H1 (cell line): ENCODE results near the gene CREB3L1. TPM values are rescaled to one million over a fixed set of nuclear protein-coding genes. Genes with fewer than 3 reads are reported as not detected.

ENCODE experiments used
- CTCF ChIA-PET: fragments of 300-600 bp; sonication (Branson Sonifier 250); formaldehyde crosslinking; loops from one replicate; lab custom pipeline; 2021; ENCODE audit not compliant: partially characterized antibody; lab: Charles Lee
- POLR2A ChIA-PET: fragments of 300-600 bp; sonication (Branson Sonifier 250); formaldehyde crosslinking; loops from one replicate; lab custom pipeline; 2021; ENCODE audit warnings: inconsistent platforms; ENCODE audit not compliant: partially characterized antibody; lab: Charles Lee
- DNase-seq, 2 experiments: peaks; one replicate each; pipeline versions ENCODE4 v3.0.0 to v3.0.0-alpha.2; 2010 to 2022; ENCODE audit warnings: low spot score in 2 of 2, low read depth in 1 of 2, mixed read lengths in 1 of 2
- FAIRE-seq: peaks from 2 replicates; lab custom pipeline; 2011; peaks lifted over from hg19 to GRCh38; lab: Jason Lieb, UNC
- H2AFZ ChIP-seq: 2 replicates; pipeline ENCODE4 v1.8.1; 2012; ENCODE audit warnings: low read length, inconsistent platforms
- H2AK5ac ChIP-seq: 2 replicates; pipeline ENCODE4 v1.6.1; 2013; ENCODE audit warnings: low read depth, low read length
- H2BK120ac ChIP-seq: replicated peaks from 2 replicates; pipeline ENCODE3; 2013; ENCODE audit warnings: low read depth, low read length, inconsistent platforms
- H2BK12ac ChIP-seq: 2 replicates; pipeline ENCODE4 v1.6.1; 2013; ENCODE audit warnings: low read depth, low read length
- H2BK15ac ChIP-seq: 2 replicates; pipeline ENCODE4 v1.6.1; 2013; ENCODE audit warnings: low read length
- H2BK20ac ChIP-seq: 2 replicates; pipeline ENCODE4 v1.6.1; 2013; ENCODE audit warnings: low read length
- H2BK5ac ChIP-seq: 2 replicates; pipeline ENCODE4 v1.6.1; 2013; ENCODE audit warnings: low read depth, low read length
- H3K14ac ChIP-seq: 2 replicates; pipeline ENCODE4 v1.6.1; 2013; ENCODE audit warnings: inconsistent platforms; ENCODE audit not compliant: insufficient read length
- H3K18ac ChIP-seq: 2 replicates; pipeline ENCODE4 v1.6.1; 2013; ENCODE audit warnings: low read length; ENCODE audit errors: extremely low read depth
- H3K23ac ChIP-seq: 2 replicates; pipeline ENCODE4 v1.6.1; 2013; ENCODE audit warnings: inconsistent platforms; ENCODE audit not compliant: insufficient read length
- H3K23me2 ChIP-seq: 2 replicates; pipeline ENCODE4 v1.6.1; 2013; ENCODE audit warnings: low read depth, low read length
- H3K27ac ChIP-seq: 2 replicates; pipeline ENCODE4 v1.6.1; 2011; ENCODE audit warnings: low read depth, low read length, inconsistent platforms
- H3K27me3 ChIP-seq, 4 experiments: replicated peaks in 1 of 4; 1 replicate in 1 of 4; 2 replicates in 3 of 4; pipeline versions ENCODE4 v1.6.1 to v1.8.1; 2011 to 2013; ENCODE audit warnings: low read length in 3 of 4, mild to moderate bottlenecking in 3 of 4, inconsistent platforms in 2 of 4, mixed read lengths in 2 of 4, moderate library complexity in 1 of 4; ENCODE audit not compliant: control insufficient read depth in 3 of 4, insufficient read depth in 3 of 4; ENCODE audit errors: extremely low read depth in 1 of 4
- H3K36me3 ChIP-seq, 4 experiments: 2 replicates each; pipeline versions ENCODE4 v1.6.1 to v1.8.1; 2011 to 2013; ENCODE audit warnings: mild to moderate bottlenecking in 4 of 4, low read length in 3 of 4, moderate library complexity in 2 of 4, control low read depth in 1 of 4, inconsistent platforms in 1 of 4; ENCODE audit not compliant: insufficient read depth in 4 of 4, control insufficient read depth in 2 of 4
- H3K4ac ChIP-seq: replicated peaks from 2 replicates; pipeline ENCODE3; 2013; ENCODE audit warnings: low read length, low read depth, mixed read lengths, inconsistent platforms; ENCODE audit not compliant: insufficient read length
- H3K4me1 ChIP-seq, 4 experiments: replicated peaks in 1 of 4; 1 replicate in 1 of 4; 2 replicates in 3 of 4; pipeline versions ENCODE4 v1.6.1 to v1.8.1; 2011 to 2013; ENCODE audit warnings: low read length in 3 of 4, inconsistent platforms in 2 of 4, mixed read lengths in 1 of 4; ENCODE audit not compliant: insufficient read depth in 4 of 4, control insufficient read depth in 3 of 4
- H3K4me2 ChIP-seq, 2 experiments: 2 replicates each; pipeline versions ENCODE4 v1.6.1 to v1.8.1; 2011 to 2013; ENCODE audit warnings: low read depth in 2 of 2, low read length in 2 of 2, control low read depth in 1 of 2, inconsistent platforms in 1 of 2, mild to moderate bottlenecking in 1 of 2; ENCODE audit not compliant: insufficient read depth in 1 of 2
- H3K4me3 ChIP-seq, 4 experiments: fragments of 200-600, 300-600 bp in 1 of 4; sonication (generic), shearing (Covaris generic), sonication (Bioruptor Twin) in 1 of 4; 2 replicates each; pipeline versions ENCODE4 v1.5.1 to v1.8.1; 2011 to 2016; ENCODE audit warnings: low read length in 4 of 4, low read depth in 3 of 4, control low read depth in 2 of 4, inconsistent platforms in 2 of 4, mild to moderate bottlenecking in 2 of 4, mixed read lengths in 1 of 4, moderate library complexity in 1 of 4; ENCODE audit not compliant: insufficient read depth in 2 of 4; ENCODE audit errors: extremely low read depth in 1 of 4
- H3K56ac ChIP-seq: replicated peaks from 2 replicates; pipeline ENCODE3; 2013; ENCODE audit warnings: low read depth, mild to moderate bottlenecking, mixed read lengths, low read length, inconsistent platforms; ENCODE audit not compliant: insufficient read length
- H3K79me1 ChIP-seq: 2 replicates; pipeline ENCODE4 v1.6.1; 2013; ENCODE audit warnings: low read depth, low read length, control low read depth
- H3K79me2 ChIP-seq, 2 experiments: 2 replicates each; pipeline versions ENCODE4 v1.6.1 to v1.8.1; 2012 to 2013; ENCODE audit warnings: low read length in 2 of 2, mild to moderate bottlenecking in 2 of 2, inconsistent platforms in 1 of 2; ENCODE audit not compliant: insufficient read depth in 2 of 2, control insufficient read depth in 1 of 2
- H3K9ac ChIP-seq, 4 experiments: replicated peaks in 1 of 4; 1 replicate in 1 of 4; 2 replicates in 3 of 4; pipeline versions ENCODE4 v1.6.1 to v1.8.1; 2011 to 2013; ENCODE audit warnings: low read depth in 3 of 4, low read length in 3 of 4, control low read depth in 2 of 4, mild to moderate bottlenecking in 2 of 4, moderate library complexity in 2 of 4, inconsistent platforms in 1 of 4; ENCODE audit errors: extremely low read depth in 1 of 4
- H3K9me3 ChIP-seq, 2 experiments: 2 replicates each; pipeline versions ENCODE4 v1.6.1 to v1.8.1; 2012 to 2013; ENCODE audit warnings: mild to moderate bottlenecking in 2 of 2, moderate library complexity in 2 of 2, control low read depth in 1 of 2, inconsistent platforms in 1 of 2, low read depth in 1 of 2, low read length in 1 of 2, mixed read lengths in 1 of 2; ENCODE audit not compliant: insufficient read depth in 2 of 2
- H4K20me1 ChIP-seq, 2 experiments: replicated peaks in 1 of 2; 2 replicates each; pipeline versions ENCODE3 to v1.8.1; 2011 to 2013; ENCODE audit warnings: inconsistent platforms in 2 of 2, low read length in 2 of 2, mild to moderate bottlenecking in 1 of 2; ENCODE audit not compliant: insufficient read depth in 2 of 2, control insufficient read depth in 1 of 2
- H4K5ac ChIP-seq: 2 replicates; pipeline ENCODE4 v1.6.1; 2013; ENCODE audit warnings: low read length, low read depth, mixed read lengths, inconsistent platforms; ENCODE audit not compliant: insufficient read length
- H4K8ac ChIP-seq: 2 replicates; pipeline ENCODE4 v1.8.0; 2013; ENCODE audit warnings: mild to moderate bottlenecking, moderate library complexity, low read length, inconsistent platforms; ENCODE audit not compliant: insufficient read depth; ENCODE audit errors: extremely low read depth
- H4K91ac ChIP-seq: replicated peaks from 2 replicates; pipeline ENCODE3; 2013; ENCODE audit warnings: low read length, mixed read lengths, inconsistent platforms; ENCODE audit not compliant: insufficient read length
- EP300 ChIP-seq, 2 experiments: IDR thresholded peaks; 1 replicate in 1 of 2; 2 replicates in 1 of 2; pipeline ENCODE4 v1.6.1; 2011 to 2012; ENCODE audit warnings: low read depth in 2 of 2, low read length in 2 of 2, mild to moderate bottlenecking in 2 of 2, borderline replicate concordance in 1 of 2, inconsistent platforms in 1 of 2, moderate library complexity in 1 of 2
- FOSL1 ChIP-seq: IDR thresholded peaks from 2 replicates; pipeline ENCODE4 v1.6.1; 2011; ENCODE audit warnings: mild to moderate bottlenecking, low read depth, low read length, moderate library complexity; ENCODE audit not compliant: insufficient read depth
- POLR2AphosphoS5 ChIP-seq: IDR thresholded peaks from 2 replicates; pipeline ENCODE4 v1.6.1; 2011; ENCODE audit warnings: low read depth, low read length
- RNF2 ChIP-seq: fragments of 200-900, 300-1000 bp; sonication (generic); IDR thresholded peaks from 2 replicates; pipeline ENCODE4 v1.7.1; 2016; ENCODE audit warnings: borderline replicate concordance, low read depth, mild to moderate bottlenecking, antibody characterized with exemption, low read length; ENCODE audit not compliant: poor library complexity, severe bottlenecking; ENCODE audit errors: missing control alignments
- SIRT6 ChIP-seq: IDR thresholded peaks from one replicate; pipeline ENCODE4 v1.7.1; 2012; ENCODE audit warnings: low read length, inconsistent platforms
- TAF1 ChIP-seq: IDR thresholded peaks from 2 replicates; pipeline ENCODE4 v1.6.1; 2011; ENCODE audit warnings: mild to moderate bottlenecking, low read depth, low read length
- TBP ChIP-seq: IDR thresholded peaks from 2 replicates; pipeline ENCODE4 v1.6.1; 2011; ENCODE audit warnings: low read depth, low read length, improper control_type of control experiment
- TCF12 ChIP-seq: IDR thresholded peaks from 2 replicates; pipeline ENCODE4 v1.6.1; 2011; ENCODE audit warnings: low read depth, mild to moderate bottlenecking, low read length
- YY1 ChIP-seq: IDR thresholded peaks from 2 replicates; pipeline ENCODE4 v1.6.1; 2011; ENCODE audit warnings: low read depth, mild to moderate bottlenecking, low read length
- WGBS, 2 experiments: shearing (Covaris generic) in 1 of 2; methylation state at CpG; one replicate each; pipeline versions ENCODE4 v1.1.6 to v1.1.7; 2013 to 2015; ENCODE audit warnings: low lambda C conversion rate in 2 of 2, mixed read lengths in 2 of 2, inconsistent platforms in 1 of 2, low coverage in 1 of 2, missing lambda C conversion rate in 1 of 2; ENCODE audit not compliant: insufficient replicate concordance in 2 of 2, insufficient coverage in 1 of 2, insufficient read length in 1 of 2; ENCODE audit errors: extremely low coverage in 1 of 2, missing lambda C conversion rate in 1 of 2; 5-methylcytosine and 5-hydroxymethylcytosine counted together
- polyA plus RNA-seq, 7 experiments: library from polyadenylated mRNA; depleted of rRNA in 3 of 7; stranded (reverse) in 5 of 7; unstranded in 2 of 7; fragments of >200 nt in 5 of 7; fragments of 200-250 nt in 2 of 7; gene quantifications; 1 replicate in 5 of 7; 2 replicates in 1 of 7; 4 replicates in 1 of 7; pipeline versions ENCODE4 v1.2.1 to v1.2.3, GENCODE V29; 2011 to 2013; ENCODE audit warnings: missing spikeins in 2 of 7, mixed read lengths in 2 of 7
- total RNA-seq: library from RNA; stranded (reverse); fragmentation: NEBNext Ultra II Directional; extraction: Animal tissue kit (Norgen Biotek cat#: 25700); gene quantifications from 2 replicates; pipeline ENCODE4 v1.2.1, GENCODE V29; 2021
- TF ChIP-seq, protein P1 (sequence below): IDR thresholded peaks from 2 replicates; pipeline ENCODE4 v1.6.1; 2012; ENCODE audit warnings: low read length, inconsistent platforms

The CREB3L1 gene
- total and polyA plus RNA-seq, 2 of the 8 experiments (the other 6 are each of a cell fraction or from before 2014, with no cell fraction given): 4.1 to 12.7 TPM

DNA sequence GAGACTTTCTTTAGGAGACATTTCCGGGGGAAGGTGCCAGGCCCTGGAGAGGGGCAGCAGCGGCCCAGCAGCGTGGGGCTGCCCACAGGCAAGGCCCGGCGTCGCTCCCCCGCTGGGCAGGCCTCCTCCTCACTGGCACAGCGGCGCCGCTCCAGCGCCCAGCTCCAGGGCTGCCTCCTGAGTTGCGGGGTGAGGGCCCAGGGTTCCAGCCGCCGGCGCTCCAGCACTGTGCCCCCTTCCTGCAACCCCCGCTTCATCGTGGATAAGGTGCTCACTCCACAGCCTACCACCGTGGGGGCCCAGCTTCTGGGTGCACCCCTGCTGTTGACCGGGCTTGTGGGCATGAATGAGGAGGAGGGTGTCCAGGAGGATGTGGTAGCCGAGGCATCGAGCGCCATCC, 88.8 kb downstream of the CREB3L1 start:
- DNase-seq (no peak), FAIRE-seq (no peak)
- Histone ChIP-seq H3K4ac (no peak overlapping the region), H3K36me3 (peaks cover 2 to 7% (median 4%) of the 10 kb centered on the region in 4 experiments; a peak in 5 of 8 replicates), H3K14ac (no peak overlapping the region), H3K23ac (no peak overlapping the region), H2BK20ac (no peak overlapping the region), H2BK15ac (no peak overlapping the region), H3K4me3 (no peak overlapping the region), H3K18ac (no peak overlapping the region), H4K91ac (no peak overlapping the region), H3K4me2 (no peak overlapping the region), H4K8ac (no peak overlapping the region), H3K79me1 (peaks cover 17% of the 10 kb centered on the region), H3K27me3 (no peaks in the 10 kb centered on the region), H4K20me1 (peaks cover 8 to 38% of the 10 kb centered on the region in 2 experiments), H2BK12ac (no peak overlapping the region), H3K79me2 (peaks cover 0 to 34% of the 10 kb centered on the region in 2 experiments; a peak in 2 of 4 replicates), H2AK5ac (no peak overlapping the region), H2BK5ac (no peak overlapping the region), H4K5ac (no peak overlapping the region), H2AFZ (no peak overlapping the region), H3K56ac (no peak overlapping the region), H2BK120ac (no peak overlapping the region), H3K9ac (no peak overlapping the region), H3K9me3 (no peaks in the 10 kb centered on the region), H3K4me1 (peaks cover 0 to 23% (median 14%) of the 10 kb centered on the region in 4 experiments; a peak in 6 of 7 replicates), H3K27ac (no peak overlapping the region), H3K23me2 (no peaks in the 10 kb centered on the region)
- POLR2A ChIA-PET: interaction anchor here (0.5 to 7.8 kb wide), 7 partner anchors 12 to 431 kb away, joined by 3 to 69 read pairs (median 5); partner anchors contain the start of genes DGKZ and MDK
- 91% methylated on average over 11 of the region's 22 CpGs; no CpG with 5 or more reads in 1 of the 2 experiments for WGBS, 2 experiments
- CTCF ChIA-PET: interaction anchor here (0.8 to 44.5 kb wide), 14 partner anchors 11 to 127 kb away, joined by 3 to 1004 read pairs (median 6); partner anchors contain the start of genes CHRM4 and DGKZ
- TF ChIP-seq RNF2 (no peak), TCF12 (no peak), POLR2AphosphoS5 (no peak), TBP (no peak), YY1 (no peak), TAF1 (no peak), EP300 (IDR thresholded peaks at IDR 0.05; ENCODE audit: borderline replicate concordance in 1 of 2, low read depth in 2 of 2, low read length in 2 of 2) (no peak), FOSL1 (no peak), SIRT6 (no peak)
- TF ChIP-seq, protein P1, sequence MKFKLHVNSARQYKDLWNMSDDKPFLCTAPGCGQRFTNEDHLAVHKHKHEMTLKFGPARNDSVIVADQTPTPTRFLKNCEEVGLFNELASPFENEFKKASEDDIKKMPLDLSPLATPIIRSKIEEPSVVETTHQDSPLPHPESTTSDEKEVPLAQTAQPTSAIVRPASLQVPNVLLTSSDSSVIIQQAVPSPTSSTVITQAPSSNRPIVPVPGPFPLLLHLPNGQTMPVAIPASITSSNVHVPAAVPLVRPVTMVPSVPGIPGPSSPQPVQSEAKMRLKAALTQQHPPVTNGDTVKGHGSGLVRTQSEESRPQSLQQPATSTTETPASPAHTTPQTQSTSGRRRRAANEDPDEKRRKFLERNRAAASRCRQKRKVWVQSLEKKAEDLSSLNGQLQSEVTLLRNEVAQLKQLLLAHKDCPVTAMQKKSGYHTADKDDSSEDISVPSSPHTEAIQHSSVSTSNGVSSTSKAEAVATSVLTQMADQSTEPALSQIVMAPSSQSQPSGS: no peak
